K562 (cell line): ENCODE measurements around the gene TMC6. TPM values are rescaled to one million over a fixed set of nuclear protein-coding genes. Genes with fewer than 3 reads are reported as not detected.
A peak's percentile ranks its signal among the peaks of the same experiment; 100 is the strongest.
"Not testable (repeated sequence)": the region's sequence is repeated elsewhere in the genome, so short reads cannot be mapped to it uniquely, and the experiment has no call there.

ENCODE experiments used
- CREM ChIP-seq: IDR thresholded peaks from 2 replicates; pipeline ENCODE4 v1.6.1; 2014; ENCODE audit warnings: antibody characterized with exemption, low read depth
- HDAC1 ChIP-seq, 2 experiments: fragments of 450-650 bp; IDR thresholded peaks; 2 replicates each; pipeline ENCODE4 v1.6.1; 2016 to 2017; ENCODE audit warnings: inconsistent platforms in 1 of 2, mild to moderate bottlenecking in 1 of 2, moderate library complexity in 1 of 2
- MTA3 ChIP-seq: fragments of 450-650 bp; formaldehyde crosslinking; IDR thresholded peaks from 2 replicates; pipeline ENCODE4 v1.6.1; 2017; ENCODE audit warnings: mild to moderate bottlenecking, borderline replicate concordance
- NCOR1 ChIP-seq: fragments of 450-650 bp; IDR thresholded peaks from 2 replicates; pipeline ENCODE4 v1.6.1; 2016; ENCODE audit warnings: mild to moderate bottlenecking, moderate library complexity
- TBL1XR1 ChIP-seq, 2 experiments: IDR thresholded peaks; 2 replicates each; pipeline ENCODE4 v1.6.1; 2012; ENCODE audit warnings: improper control_type of control experiment in 2 of 2, low read length in 2 of 2, mild to moderate bottlenecking in 1 of 2
- ZEB2 ChIP-seq: fragments of 450-650 bp; IDR thresholded peaks from 2 replicates; pipeline ENCODE4 v1.6.1; 2016
- ZNF766 ChIP-seq: fragments of 200-800 bp; sonication (Bioruptor generic); conservative IDR thresholded peaks from 2 replicates; pipeline ENCODE4 v1.6.1; 2016; ENCODE audit warnings: missing genetic modification characterization, missing compliant biosample characterization
- polyA plus RNA-seq, 8 experiments: library from polyadenylated mRNA; depleted of rRNA in 4 of 8; stranded (reverse) in 5 of 8; unstranded in 3 of 8; fragments of >200 nt; fragmentation: Nextera tagmentation in 2 of 8; fragmentation: Illumina TruSeq in 1 of 8; extraction: Ambion mirVana in 2 of 8; extraction: Trizol in 1 of 8; gene quantifications; 2 replicates each; pipeline versions ENCODE4 v1.2.1 to v1.2.3, GENCODE V29; 2011 to 2014; ENCODE audit warnings: inconsistent platforms in 1 of 8, missing spikeins in 1 of 8
- total RNA-seq, 7 experiments: library from RNA; depleted of rRNA in 6 of 7; stranded (reverse); fragments of >200 nt in 6 of 7; fragmentation: Illumina TruSeq in 2 of 7; extraction: Trizol in 2 of 7; gene quantifications; 2 replicates each; pipeline versions ENCODE4 v1.2.1 to v1.2.3, GENCODE V29; 2011 to 2021; ENCODE audit warnings: low replicate concordance in 1 of 7
- TF ChIP-seq, protein P1 (sequence below), 2 experiments: fragments of 450-650 bp; formaldehyde crosslinking in 1 of 2; IDR thresholded peaks; 2 replicates each; pipeline versions ENCODE4 v1.4.0 to v1.6.1; 2014 to 2020; ENCODE audit warnings: mild to moderate bottlenecking in 2 of 2, borderline replicate concordance in 1 of 2, low read depth in 1 of 2
- TF ChIP-seq, protein P2 (sequence below), 2 experiments: fragments of 450-650 bp; IDR thresholded peaks; 2 replicates each; pipeline ENCODE4 v1.6.1; 2018; ENCODE audit warnings: mild to moderate bottlenecking in 2 of 2, low read depth in 1 of 2; ENCODE audit not compliant: partially characterized antibody in 2 of 2
- TF ChIP-seq, protein P3 (sequence below), 2 experiments: fragments of 450-650 bp; IDR thresholded peaks; 2 replicates each; pipeline ENCODE4 v1.6.1; 2016
- TF ChIP-seq, protein P4 (sequence below), 2 experiments: fragments of 200-800 bp in 1 of 2; sonication (Bioruptor generic) in 1 of 2; sonication (generic) in 1 of 2; formaldehyde crosslinking in 1 of 2; IDR thresholded peaks in 1 of 2; conservative IDR thresholded peaks in 1 of 2; 2 replicates each; pipeline versions ENCODE4 v1.5.0 to v1.6.1; 2016 to 2020; ENCODE audit warnings: missing compliant biosample characterization in 1 of 2, missing genetic modification characterization in 1 of 2, missing genetic modification reagents in 1 of 2

TMC6 gene
- total and polyA plus RNA-seq, 9 of the 15 experiments (the other 6 are each of a cell fraction or from before 2014, with no cell fraction given), result 4.1 to 351 (median 66.9) TPM

DNA sequence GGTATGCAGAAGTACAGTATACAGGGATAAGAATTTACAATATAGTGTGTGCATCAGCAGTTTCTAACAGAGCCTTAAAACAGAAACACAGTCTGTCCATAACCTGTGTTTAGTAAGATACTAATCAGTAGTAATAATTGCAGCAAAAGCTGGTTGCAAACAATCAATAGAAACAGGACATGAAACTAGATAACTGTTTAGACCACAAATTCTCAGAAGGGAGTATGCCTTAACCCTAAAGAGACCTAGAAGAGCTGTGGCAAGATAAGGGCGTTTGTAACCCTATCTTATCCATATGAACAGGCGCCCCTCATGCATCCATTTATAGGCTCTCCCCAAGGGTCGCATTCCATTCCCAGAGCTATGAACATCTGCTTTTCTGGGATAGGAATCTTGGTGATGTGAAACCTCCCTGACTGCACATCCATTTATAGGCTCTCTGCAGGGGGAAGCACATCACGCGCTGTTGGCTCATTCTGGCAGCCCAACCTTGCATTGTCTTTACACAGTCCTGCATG lies 46.1 kb downstream of the TMC6 start (continued):
- TF ChIP-seq, protein P1, sequence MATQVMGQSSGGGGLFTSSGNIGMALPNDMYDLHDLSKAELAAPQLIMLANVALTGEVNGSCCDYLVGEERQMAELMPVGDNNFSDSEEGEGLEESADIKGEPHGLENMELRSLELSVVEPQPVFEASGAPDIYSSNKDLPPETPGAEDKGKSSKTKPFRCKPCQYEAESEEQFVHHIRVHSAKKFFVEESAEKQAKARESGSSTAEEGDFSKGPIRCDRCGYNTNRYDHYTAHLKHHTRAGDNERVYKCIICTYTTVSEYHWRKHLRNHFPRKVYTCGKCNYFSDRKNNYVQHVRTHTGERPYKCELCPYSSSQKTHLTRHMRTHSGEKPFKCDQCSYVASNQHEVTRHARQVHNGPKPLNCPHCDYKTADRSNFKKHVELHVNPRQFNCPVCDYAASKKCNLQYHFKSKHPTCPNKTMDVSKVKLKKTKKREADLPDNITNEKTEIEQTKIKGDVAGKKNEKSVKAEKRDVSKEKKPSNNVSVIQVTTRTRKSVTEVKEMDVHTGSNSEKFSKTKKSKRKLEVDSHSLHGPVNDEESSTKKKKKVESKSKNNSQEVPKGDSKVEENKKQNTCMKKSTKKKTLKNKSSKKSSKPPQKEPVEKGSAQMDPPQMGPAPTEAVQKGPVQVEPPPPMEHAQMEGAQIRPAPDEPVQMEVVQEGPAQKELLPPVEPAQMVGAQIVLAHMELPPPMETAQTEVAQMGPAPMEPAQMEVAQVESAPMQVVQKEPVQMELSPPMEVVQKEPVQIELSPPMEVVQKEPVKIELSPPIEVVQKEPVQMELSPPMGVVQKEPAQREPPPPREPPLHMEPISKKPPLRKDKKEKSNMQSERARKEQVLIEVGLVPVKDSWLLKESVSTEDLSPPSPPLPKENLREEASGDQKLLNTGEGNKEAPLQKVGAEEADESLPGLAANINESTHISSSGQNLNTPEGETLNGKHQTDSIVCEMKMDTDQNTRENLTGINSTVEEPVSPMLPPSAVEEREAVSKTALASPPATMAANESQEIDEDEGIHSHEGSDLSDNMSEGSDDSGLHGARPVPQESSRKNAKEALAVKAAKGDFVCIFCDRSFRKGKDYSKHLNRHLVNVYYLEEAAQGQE (IDR thresholded peaks at IDR 0.05; ENCODE audit: borderline replicate concordance), result peak; percentile 19; the same call in 1 of the 2 replicates
- TF ChIP-seq, protein P1 (CRISPR knock-in tag; IDR thresholded peaks at IDR 0.05; ENCODE audit: low read depth), result not testable (repeated sequence)
- TF ChIP-seq TBL1XR1 (IDR thresholded peaks at IDR 0.05; ENCODE audit: low read length in 2 of 2) (0 out of 4 replicates have a peak, but pooled peaks of 1 of the 2 experiments have one; percentile 32), MTA3 (peak; percentile 82), CREM (0 out of 2 replicates have a peak, but pooled peaks have one; percentile 61), HDAC1 (IDR thresholded peaks at IDR 0.05) (peak; percentile 10 to 86; a peak in 2 of 4 replicates), NCOR1 (peak; percentile 94), ZEB2 (peak; percentile 48; the same call in 1 of the 2 replicates), ZNF766 (CRISPR knock-in tag) (peak; percentile 84; the same call in 1 of the 2 replicates)
- TF ChIP-seq, protein P2, sequence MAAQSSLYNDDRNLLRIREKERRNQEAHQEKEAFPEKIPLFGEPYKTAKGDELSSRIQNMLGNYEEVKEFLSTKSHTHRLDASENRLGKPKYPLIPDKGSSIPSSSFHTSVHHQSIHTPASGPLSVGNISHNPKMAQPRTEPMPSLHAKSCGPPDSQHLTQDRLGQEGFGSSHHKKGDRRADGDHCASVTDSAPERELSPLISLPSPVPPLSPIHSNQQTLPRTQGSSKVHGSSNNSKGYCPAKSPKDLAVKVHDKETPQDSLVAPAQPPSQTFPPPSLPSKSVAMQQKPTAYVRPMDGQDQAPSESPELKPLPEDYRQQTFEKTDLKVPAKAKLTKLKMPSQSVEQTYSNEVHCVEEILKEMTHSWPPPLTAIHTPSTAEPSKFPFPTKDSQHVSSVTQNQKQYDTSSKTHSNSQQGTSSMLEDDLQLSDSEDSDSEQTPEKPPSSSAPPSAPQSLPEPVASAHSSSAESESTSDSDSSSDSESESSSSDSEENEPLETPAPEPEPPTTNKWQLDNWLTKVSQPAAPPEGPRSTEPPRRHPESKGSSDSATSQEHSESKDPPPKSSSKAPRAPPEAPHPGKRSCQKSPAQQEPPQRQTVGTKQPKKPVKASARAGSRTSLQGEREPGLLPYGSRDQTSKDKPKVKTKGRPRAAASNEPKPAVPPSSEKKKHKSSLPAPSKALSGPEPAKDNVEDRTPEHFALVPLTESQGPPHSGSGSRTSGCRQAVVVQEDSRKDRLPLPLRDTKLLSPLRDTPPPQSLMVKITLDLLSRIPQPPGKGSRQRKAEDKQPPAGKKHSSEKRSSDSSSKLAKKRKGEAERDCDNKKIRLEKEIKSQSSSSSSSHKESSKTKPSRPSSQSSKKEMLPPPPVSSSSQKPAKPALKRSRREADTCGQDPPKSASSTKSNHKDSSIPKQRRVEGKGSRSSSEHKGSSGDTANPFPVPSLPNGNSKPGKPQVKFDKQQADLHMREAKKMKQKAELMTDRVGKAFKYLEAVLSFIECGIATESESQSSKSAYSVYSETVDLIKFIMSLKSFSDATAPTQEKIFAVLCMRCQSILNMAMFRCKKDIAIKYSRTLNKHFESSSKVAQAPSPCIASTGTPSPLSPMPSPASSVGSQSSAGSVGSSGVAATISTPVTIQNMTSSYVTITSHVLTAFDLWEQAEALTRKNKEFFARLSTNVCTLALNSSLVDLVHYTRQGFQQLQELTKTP (IDR thresholded peaks at IDR 0.05; ENCODE audit: low read depth in 1 of 2, partially characterized antibody in 2 of 2), result peak in 1 of 2 experiments; percentile 66
- TF ChIP-seq, protein P3, sequence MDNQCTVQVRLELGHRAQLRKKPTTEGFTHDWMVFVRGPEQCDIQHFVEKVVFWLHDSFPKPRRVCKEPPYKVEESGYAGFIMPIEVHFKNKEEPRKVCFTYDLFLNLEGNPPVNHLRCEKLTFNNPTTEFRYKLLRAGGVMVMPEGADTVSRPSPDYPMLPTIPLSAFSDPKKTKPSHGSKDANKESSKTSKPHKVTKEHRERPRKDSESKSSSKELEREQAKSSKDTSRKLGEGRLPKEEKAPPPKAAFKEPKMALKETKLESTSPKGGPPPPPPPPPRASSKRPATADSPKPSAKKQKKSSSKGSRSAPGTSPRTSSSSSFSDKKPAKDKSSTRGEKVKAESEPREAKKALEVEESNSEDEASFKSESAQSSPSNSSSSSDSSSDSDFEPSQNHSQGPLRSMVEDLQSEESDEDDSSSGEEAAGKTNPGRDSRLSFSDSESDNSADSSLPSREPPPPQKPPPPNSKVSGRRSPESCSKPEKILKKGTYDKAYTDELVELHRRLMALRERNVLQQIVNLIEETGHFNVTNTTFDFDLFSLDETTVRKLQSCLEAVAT (IDR thresholded peaks at IDR 0.05), result peak in 1 of 2 experiments; percentile 95; a peak in 2 of 4 replicates
- TF ChIP-seq, protein P4, sequence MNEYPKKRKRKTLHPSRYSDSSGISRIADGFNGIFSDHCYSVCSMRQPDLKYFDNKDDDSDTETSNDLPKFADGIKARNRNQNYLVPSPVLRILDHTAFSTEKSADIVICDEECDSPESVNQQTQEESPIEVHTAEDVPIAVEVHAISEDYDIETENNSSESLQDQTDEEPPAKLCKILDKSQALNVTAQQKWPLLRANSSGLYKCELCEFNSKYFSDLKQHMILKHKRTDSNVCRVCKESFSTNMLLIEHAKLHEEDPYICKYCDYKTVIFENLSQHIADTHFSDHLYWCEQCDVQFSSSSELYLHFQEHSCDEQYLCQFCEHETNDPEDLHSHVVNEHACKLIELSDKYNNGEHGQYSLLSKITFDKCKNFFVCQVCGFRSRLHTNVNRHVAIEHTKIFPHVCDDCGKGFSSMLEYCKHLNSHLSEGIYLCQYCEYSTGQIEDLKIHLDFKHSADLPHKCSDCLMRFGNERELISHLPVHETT (CRISPR knock-in tag; conservative IDR thresholded peaks at IDR 0.05 in 1 of 2, IDR thresholded peaks at IDR 0.05 in 1 of 2), result peak in 1 of 2 experiments; percentile 54; a peak in 1 of 4 replicates
